Natural killer cell treated with Interleukin-12 subunit alpha and Interleukin-12 subunit beta and Interleukin-15 and Interleukin-18, amount 100 ng/mL, for 72 hours (primary cell): ENCODE results near the gene SYCP1. TPM values are rescaled to one million over a fixed set of nuclear protein-coding genes. Genes with fewer than 3 reads are reported as not detected.
"Not testable (repeated sequence)": the region's sequence is repeated elsewhere in the genome, so short reads cannot be mapped to it uniquely, and the experiment has no call there.

Source experiments
- ATAC-seq, 2 donors: fragments of 150-1000 bp; cut with Tn5 transposase in 1 of 2; sonication (Bioruptor Pico), chemical (Tn5 transposase) in 1 of 2; 2 replicates each; pipeline ENCODE4 v1.10.0; 2021
- DNase-seq: peaks from one replicate; pipeline ENCODE4 v3.0.0; 2022; ENCODE audit warnings: low spot score
- H3K27ac Mint-ChIP-seq, 2 donors: 1 replicate in 1 of 2; 2 replicates in 1 of 2; pipeline ENCODE4 v1.8.0; 2022; ENCODE audit warnings: mixed read lengths in 2 of 2, mild to moderate bottlenecking in 1 of 2, moderate library complexity in 1 of 2
- H3K27me3 Mint-ChIP-seq, 2 donors: 1 replicate in 1 of 2; 2 replicates in 1 of 2; pipeline ENCODE4 v1.8.0; 2022; ENCODE audit warnings: mixed read lengths in 2 of 2
- H3K36me3 Mint-ChIP-seq: one replicate; pipeline ENCODE4 v1.8.0; 2022; ENCODE audit warnings: mixed read lengths
- H3K4me1 Mint-ChIP-seq, 2 donors: 1 replicate in 1 of 2; 2 replicates in 1 of 2; pipeline ENCODE4 v1.8.0; 2022; ENCODE audit warnings: low read depth in 2 of 2, mixed read lengths in 2 of 2, mild to moderate bottlenecking in 1 of 2
- H3K4me3 Mint-ChIP-seq: one replicate; pipeline ENCODE4 v1.8.0; 2022; ENCODE audit warnings: mixed read lengths
- H3K9me3 Mint-ChIP-seq: 2 replicates; pipeline ENCODE4 v1.8.0; 2022; ENCODE audit warnings: mixed read lengths
- total RNA-seq, 2 donors: library from RNA; stranded (reverse); gene quantifications; one replicate each; pipeline ENCODE4 v1.2.3, GENCODE V29; 2022

The SYCP1 gene
- total RNA-seq, 2 donors from 2014 or later = not detected

DNA sequence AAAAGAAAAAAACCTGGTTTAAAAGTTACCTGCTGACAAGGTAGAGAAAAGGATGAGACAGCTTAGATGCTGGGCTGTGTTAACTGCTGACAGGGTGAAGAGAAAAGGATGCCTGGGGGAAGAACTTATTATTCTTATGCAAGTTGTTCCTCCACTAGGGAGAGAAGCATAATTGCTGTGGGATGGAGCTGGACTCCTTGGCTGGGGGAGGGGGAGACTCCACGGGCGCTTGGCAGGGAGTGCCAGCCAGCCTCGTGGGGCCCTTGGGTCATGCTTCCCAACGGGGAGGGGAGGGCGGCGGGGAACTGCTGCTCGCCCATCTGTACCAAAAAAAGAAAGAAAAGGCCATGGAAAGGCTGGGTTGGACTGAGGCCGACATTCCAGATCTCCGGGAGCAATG, 47.2 kb downstream of the SYCP1 start:
- Mint-ChIP-seq H3K27ac (no peak overlapping the region), H3K4me3 (no peak overlapping the region)
- no peak for ATAC-seq

GRCh38 chr1:114902343-114902742, 47.7 kb downstream of the SYCP1 start:
- Mint-ChIP-seq H3K9me3 (no peaks in the 10 kb centered on the region), H3K27ac (no peak overlapping the region)
- ATAC-seq = no peak

More for the DNA sequence above, 47.2 kb downstream of the SYCP1 start:
- Mint-ChIP-seq H3K4me1 (no peaks in the 10 kb centered on the region), H3K9me3 (no peaks in the 10 kb centered on the region), H3K36me3 (no peaks in the 10 kb centered on the region), H3K27me3 (peaks cover 18 to 26% of the 10 kb centered on the region in 2 donors)
- DNase-seq = no peak

DNA sequence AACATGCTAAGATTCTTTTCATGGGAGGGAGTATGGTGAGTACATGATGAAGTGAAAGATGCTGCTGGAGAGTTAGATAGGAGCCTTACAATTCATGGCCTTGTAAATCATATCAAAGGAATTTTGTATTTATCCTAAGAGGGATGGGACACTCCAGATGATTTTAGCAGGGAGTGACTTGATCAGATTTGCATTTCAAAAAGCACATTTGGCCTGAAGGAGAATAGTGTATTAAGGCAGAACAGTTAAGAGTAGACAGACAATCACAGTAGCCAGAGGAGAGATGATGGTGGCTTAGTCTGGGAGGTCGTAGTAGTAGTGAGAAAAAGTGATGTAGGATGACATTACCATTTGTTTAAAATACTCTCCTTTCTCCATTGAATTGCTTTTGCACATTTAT, 48.8 kb downstream of the SYCP1 start:
- DNase-seq (no peak), ATAC-seq (no peak)
- H3K4me1 Mint-ChIP-seq = no peaks in the 10 kb centered on the region
- H3K9me3 Mint-ChIP-seq = no peaks in the 10 kb centered on the region
- H3K27me3 Mint-ChIP-seq = peaks cover 20 to 41% of the 10 kb centered on the region in 2 donors
- no peaks in the 10 kb centered on the region for H3K36me3 Mint-ChIP-seq
- H3K4me3 Mint-ChIP-seq = no peak overlapping the region
- no peak overlapping the region for H3K27ac Mint-ChIP-seq

More at GRCh38 chr1:114902343-114902742, 47.7 kb downstream of the SYCP1 start:
- Mint-ChIP-seq H3K4me1 (no peaks in the 10 kb centered on the region), H3K27me3 (peaks cover 17 to 30% of the 10 kb centered on the region in 2 donors), H3K36me3 (no peaks in the 10 kb centered on the region), H3K4me3 (no peak overlapping the region)
- DNase-seq = no peak

GRCh38 chr1:114915720-114916119, 61.1 kb downstream of the SYCP1 start:
- H3K27ac Mint-ChIP-seq, H3K36me3 Mint-ChIP-seq, H3K4me3 Mint-ChIP-seq, H3K4me1 Mint-ChIP-seq, ATAC-seq, H3K9me3 Mint-ChIP-seq, DNase-seq: not testable (repeated sequence)
- H3K27me3 Mint-ChIP-seq = peaks cover 33 to 49% of the 10 kb centered on the region in 2 donors

GRCh38 chr1:114926607-114927006, 71.9 kb downstream of the SYCP1 start:
- Mint-ChIP-seq H3K9me3 (peaks cover 4% of the 10 kb centered on the region), H3K36me3 (peaks cover 6% of the 10 kb centered on the region), H3K4me3 (no peak overlapping the region), H3K4me1 (peaks cover 0 to 3% of the 10 kb centered on the region in 2 donors), H3K27me3 (peaks cover 28 to 62% of the 10 kb centered on the region in 2 donors), H3K27ac (no peak overlapping the region)
- DNase-seq (no peak), ATAC-seq (no peak)

GRCh38 chr1:114927401-114927800, 72.7 kb downstream of the SYCP1 start:
- H3K36me3 Mint-ChIP-seq = peaks cover 6% of the 10 kb centered on the region
- H3K9me3 Mint-ChIP-seq = peaks cover 4% of the 10 kb centered on the region
- no peak for ATAC-seq
- no peak overlapping the region for H3K27ac Mint-ChIP-seq
- H3K4me3 Mint-ChIP-seq = peak overlapping the region; percentile 26
- peaks cover 0 to 3% of the 10 kb centered on the region in 2 donors for H3K4me1 Mint-ChIP-seq
- no peak for DNase-seq
- H3K27me3 Mint-ChIP-seq = peaks cover 24 to 54% of the 10 kb centered on the region in 2 donors

DNA sequence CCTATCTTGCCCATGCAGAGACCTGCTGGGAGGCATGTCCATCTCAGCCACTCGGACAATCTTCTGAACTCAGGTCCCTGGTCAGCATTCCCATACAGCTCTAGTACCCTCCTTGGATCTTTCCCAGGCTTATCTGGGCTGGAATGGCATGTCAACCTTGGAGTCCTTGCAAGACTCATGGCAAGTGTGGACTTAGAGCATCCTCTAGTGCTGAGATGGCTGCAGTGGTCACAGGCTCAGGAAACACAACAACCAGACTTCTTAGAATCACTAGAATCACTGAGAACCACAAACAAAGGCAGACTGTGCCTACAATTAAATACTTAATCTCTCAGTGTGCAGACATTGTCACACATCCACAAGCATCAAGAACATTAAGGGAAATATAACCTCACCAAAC, 101.9 kb downstream of the SYCP1 start:
- Mint-ChIP-seq H3K4me3 (no peak overlapping the region), H3K27ac (no peak overlapping the region), H3K36me3 (no peaks in the 10 kb centered on the region), H3K9me3 (no peaks in the 10 kb centered on the region), H3K27me3 (peaks cover 33 to 37% of the 10 kb centered on the region in 2 donors), H3K4me1 (no peaks in the 10 kb centered on the region)
- DNase-seq = no peak
- ATAC-seq = peak in 1 of 2 donors; percentile 36

GRCh38 chr1:114959423-114959822, 104.8 kb downstream of the SYCP1 start:
- H3K27ac Mint-ChIP-seq = no peak overlapping the region
- no peaks in the 10 kb centered on the region for H3K9me3 Mint-ChIP-seq
- peaks cover 37 to 55% of the 10 kb centered on the region in 2 donors for H3K27me3 Mint-ChIP-seq
- no peak for DNase-seq
- no peaks in the 10 kb centered on the region for H3K36me3 Mint-ChIP-seq
- ATAC-seq = no peak
- no peak overlapping the region for H3K4me3 Mint-ChIP-seq
- H3K4me1 Mint-ChIP-seq = no peaks in the 10 kb centered on the region

- no peak for DNase-seq
- Mint-ChIP-seq H3K4me1 (peaks cover 0 to 4% of the 10 kb centered on the region in 2 donors), H3K4me3 (no peak overlapping the region), H3K27ac (no peak overlapping the region), H3K9me3 (peaks cover 1% of the 10 kb centered on the region), H3K27me3 (peaks cover 16 to 59% of the 10 kb centered on the region in 2 donors), H3K36me3 (peaks cover 3% of the 10 kb centered on the region)
- ATAC-seq = no peak
These were observed 122.2 kb downstream of the SYCP1 start for GRCh38 chr1:114976891-114977290.

GRCh38 chr1:114979278-114979891, 124.7 kb downstream of the SYCP1 start:
- H3K4me3 Mint-ChIP-seq = no peak overlapping the region
- H3K27ac Mint-ChIP-seq = no peak overlapping the region
- peaks cover 9% of the 10 kb centered on the region for H3K9me3 Mint-ChIP-seq
- peaks cover 18% of the 10 kb centered on the region for H3K36me3 Mint-ChIP-seq
- peaks cover 12 to 49% of the 10 kb centered on the region in 2 donors for H3K27me3 Mint-ChIP-seq
- ATAC-seq (peak; percentile 31 to 63), DNase-seq (no peak)
- H3K4me1 Mint-ChIP-seq = peaks cover 0 to 4% of the 10 kb centered on the region in 2 donors

GRCh38 chr1:114982251-114982650, 127.6 kb downstream of the SYCP1 start:
- Mint-ChIP-seq H3K4me1 (peaks cover 0 to 4% of the 10 kb centered on the region in 2 donors), H3K4me3 (no peak overlapping the region), H3K36me3 (peaks cover 23% of the 10 kb centered on the region), H3K27me3 (peaks cover 7 to 37% of the 10 kb centered on the region in 2 donors), H3K9me3 (peaks cover 9% of the 10 kb centered on the region), H3K27ac (no peak overlapping the region)
- no peak for ATAC-seq
- DNase-seq = no peak

- Mint-ChIP-seq H3K4me1 (no peaks in the 10 kb centered on the region), H3K27ac (no peak overlapping the region), H3K27me3 (peaks cover 15 to 49% of the 10 kb centered on the region in 2 donors), H3K36me3 (peaks cover 34% of the 10 kb centered on the region), H3K9me3 (peaks cover 12% of the 10 kb centered on the region), H3K4me3 (no peak overlapping the region)
- ATAC-seq = no peak
- no peak for DNase-seq
These were observed 131.6 kb downstream of the SYCP1 start for GRCh38 chr1:114986286-114986685.

DNA sequence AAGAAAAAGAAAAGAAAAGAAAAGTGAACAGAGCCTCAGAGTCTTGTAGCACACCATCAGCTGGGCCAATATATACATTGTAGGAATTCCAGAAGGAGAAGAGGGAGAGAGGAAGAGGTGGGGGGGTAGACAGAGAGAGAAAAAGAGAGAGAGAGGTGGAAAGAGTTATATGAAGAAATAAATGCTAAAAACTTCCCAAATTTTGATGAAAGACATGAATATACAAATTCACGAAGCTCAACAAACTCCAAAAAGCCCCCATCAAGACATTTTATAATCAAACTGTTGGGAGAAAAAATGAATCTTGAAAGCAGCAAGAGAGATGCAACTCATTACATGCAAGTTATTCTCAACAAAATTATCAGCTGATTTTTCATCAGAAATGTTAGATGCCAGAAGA, 133.4 kb downstream of the SYCP1 start:
- Mint-ChIP-seq H3K27ac (no peak overlapping the region), H3K36me3 (peaks cover 20% of the 10 kb centered on the region), H3K27me3 (peaks cover 15 to 35% of the 10 kb centered on the region in 2 donors), H3K4me1 (no peaks in the 10 kb centered on the region), H3K4me3 (no peak overlapping the region), H3K9me3 (peaks cover 3% of the 10 kb centered on the region)
- ATAC-seq (no peak), DNase-seq (no peak)

DNA sequence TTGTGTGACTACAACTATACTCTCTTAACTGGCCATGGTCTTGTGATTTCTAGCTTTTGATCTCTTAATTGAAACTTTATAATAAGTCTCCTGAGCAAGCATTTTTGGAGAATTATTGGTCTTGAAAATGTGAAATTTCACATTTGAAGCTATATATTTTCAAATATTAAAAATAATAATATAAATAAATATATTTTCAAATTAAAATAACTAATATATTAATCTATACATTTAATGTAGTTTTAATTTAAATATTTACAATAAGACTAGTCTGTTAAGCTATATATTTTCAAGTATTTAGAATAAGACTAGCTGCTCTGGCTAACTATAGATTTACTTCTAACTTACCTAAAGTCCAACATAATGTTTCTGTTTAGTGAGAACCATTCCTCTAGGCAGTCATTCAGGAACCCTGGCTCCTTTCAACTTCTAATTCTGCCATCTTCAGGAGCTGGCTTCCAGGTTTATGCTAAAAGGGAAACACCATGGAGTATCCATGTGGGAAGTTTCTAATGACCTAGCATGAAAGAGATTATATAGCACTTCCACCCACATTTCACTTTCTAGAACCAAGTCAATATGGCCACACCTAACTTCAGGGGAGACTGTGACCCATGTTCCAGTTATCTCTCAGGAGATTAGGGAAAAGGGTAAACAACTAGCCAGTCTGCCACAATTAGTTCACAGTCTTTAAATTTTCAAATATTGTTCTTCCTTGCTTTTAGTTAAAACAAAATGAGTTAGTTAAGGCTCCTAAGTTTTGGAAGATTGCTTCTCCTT, 143.0 kb downstream of the SYCP1 start:
- Mint-ChIP-seq H3K36me3 (no peaks in the 10 kb centered on the region), H3K4me3 (no peak overlapping the region), H3K4me1 (no peaks in the 10 kb centered on the region), H3K9me3 (no peaks in the 10 kb centered on the region), H3K27me3 (peaks cover 27 to 28% of the 10 kb centered on the region in 2 donors), H3K27ac (no peak overlapping the region)
- DNase-seq (no peak), ATAC-seq (no peak)
